Keratinocyte (primary cell): ENCODE measurements around the gene EXOC6B. TPM values are rescaled to one million over a fixed set of nuclear protein-coding genes. Genes with fewer than 3 reads are reported as not detected.
A peak's percentile ranks its signal among the peaks of the same experiment; 100 is the strongest.

Experiments used
- DNase-seq: peaks from one replicate; pipeline ENCODE4 v3.0.0-alpha.2; 2011; ENCODE audit warnings: low read depth, missing footprints, low spot score
- FAIRE-seq: peaks from 2 replicates; lab custom pipeline; 2011; peaks lifted over from hg19 to GRCh38; lab: Jason Lieb, UNC
- H2AFZ ChIP-seq: 2 replicates; pipeline ENCODE4 v1.6.0; 2012; ENCODE audit warnings: low read length, control low read depth, inconsistent platforms; ENCODE audit not compliant: control insufficient read depth
- H3K27ac ChIP-seq: 2 replicates; pipeline ENCODE4 v1.5.1; 2011; ENCODE audit warnings: low read length; ENCODE audit not compliant: control insufficient read depth, insufficient read depth
- H3K27me3 ChIP-seq: 3 replicates; pipeline ENCODE4 v1.6.0; 2011; ENCODE audit warnings: low read length; ENCODE audit not compliant: control insufficient read depth, insufficient read depth; ENCODE audit errors: extremely low read depth
- H3K36me3 ChIP-seq, 2 experiments: 2 replicates in 1 of 2; 3 replicates in 1 of 2; pipeline ENCODE4 v1.5.1; 2011; ENCODE audit warnings: low read length in 2 of 2, mild to moderate bottlenecking in 1 of 2; ENCODE audit not compliant: control insufficient read depth in 2 of 2, insufficient read depth in 2 of 2; ENCODE audit errors: extremely low read depth in 1 of 2
- H3K4me1 ChIP-seq: 3 replicates; pipeline ENCODE4 v1.5.1; 2011; ENCODE audit warnings: low read length; ENCODE audit not compliant: control insufficient read depth, insufficient read depth; ENCODE audit errors: extremely low read depth
- H3K4me2 ChIP-seq: 3 replicates; pipeline ENCODE4 v1.6.0; 2011; ENCODE audit warnings: low read depth, low read length; ENCODE audit not compliant: control insufficient read depth, insufficient read depth; ENCODE audit errors: extremely low read depth
- H3K4me3 ChIP-seq, 3 experiments: fragments of 200-600 bp in 1 of 3; sonication (generic) in 1 of 3; 2 replicates in 2 of 3; 3 replicates in 1 of 3; pipeline ENCODE4 v1.5.1; 2011 to 2016; ENCODE audit warnings: low read length in 3 of 3, mild to moderate bottlenecking in 3 of 3, control low read depth in 2 of 3, inconsistent platforms in 1 of 3, low read depth in 1 of 3, mixed read lengths in 1 of 3, mixed run types in 1 of 3, moderate library complexity in 1 of 3; ENCODE audit not compliant: control insufficient read depth in 2 of 3, insufficient read depth in 2 of 3; ENCODE audit errors: extremely low read depth in 1 of 3
- H3K79me2 ChIP-seq: 2 replicates; pipeline ENCODE4 v1.6.0; 2012; ENCODE audit warnings: low read length; ENCODE audit not compliant: control insufficient read depth, insufficient read depth
- H3K9ac ChIP-seq: 3 replicates; pipeline ENCODE4 v1.6.0; 2011; ENCODE audit warnings: low read length; ENCODE audit not compliant: control insufficient read depth, insufficient read depth; ENCODE audit errors: extremely low read depth
- H3K9me1 ChIP-seq: 3 replicates; pipeline ENCODE4 v1.6.0; 2011; ENCODE audit warnings: low read length; ENCODE audit not compliant: control insufficient read depth, insufficient read depth; ENCODE audit errors: extremely low read depth
- H3K9me3 ChIP-seq: 2 replicates; pipeline ENCODE4 v1.5.1; 2012; ENCODE audit warnings: low read depth, low read length; ENCODE audit not compliant: control insufficient read depth
- H4K20me1 ChIP-seq: 3 replicates; pipeline ENCODE4 v1.6.0; 2011; ENCODE audit warnings: low read length; ENCODE audit not compliant: control insufficient read depth, insufficient read depth; ENCODE audit errors: extremely low read depth
- CTCF ChIP-seq, 3 experiments: IDR thresholded peaks in 1 of 3; conservative IDR thresholded peaks in 1 of 3; optimal IDR thresholded peaks in 1 of 3; 2 replicates in 2 of 3; 3 replicates in 1 of 3; pipeline versions ENCODE3 to v1.5.1; 2011; ENCODE audit warnings: low read length in 3 of 3, mild to moderate bottlenecking in 3 of 3, moderate library complexity in 2 of 3, control low read depth in 1 of 3, inconsistent platforms in 1 of 3; ENCODE audit not compliant: insufficient read depth in 2 of 3; ENCODE audit errors: extremely low read depth in 1 of 3
- EZH2 ChIP-seq: IDR thresholded peaks from one replicate; pipeline ENCODE4 v1.6.1; 2012; ENCODE audit warnings: inconsistent platforms, mild to moderate bottlenecking, low read length, moderate library complexity
- dilution Hi-C: fragments of 300-500 bp; cut with MboI; formaldehyde crosslinking; loops from one replicate; pipeline ENCODE4 v1.7.0; 2020; ENCODE audit warnings: low sequenced_read_pairs; ENCODE audit not compliant: extremely low pct_ligation_motif_present
- polyA plus RNA-seq, 5 experiments: library from polyadenylated mRNA; depleted of rRNA in 3 of 5; stranded (reverse) in 3 of 5; stranded (forward) in 1 of 5; unstranded in 1 of 5; fragments of >200 nt; gene quantifications; 1 replicate in 1 of 5; 2 replicates in 3 of 5; 3 replicates in 1 of 5; pipeline versions ENCODE4 v1.2.1 to v1.2.3, GENCODE V29; 2011 to 2012; ENCODE audit warnings: missing spikeins in 2 of 5, low read depth in 1 of 5, low replicate concordance in 1 of 5

The EXOC6B gene
- polyA plus RNA-seq, 1 donor (not counting 4 experiments of a cell fraction or from before 2014, with no cell fraction given), result 37.3 TPM

GRCh38 chr2:72813841-72814240 is 12.0 kb downstream of the EXOC6B start:
- dilution Hi-C loops, result no loop called here
- Histone ChIP-seq H3K27me3 (no peaks in the 10 kb centered on the region), H3K4me2 (peak overlapping the region; percentile 35), H3K36me3 (peaks cover 0 to 5% of the 10 kb centered on the region in 2 experiments), H3K9ac (no peak overlapping the region), H2AFZ (no peak overlapping the region), H3K27ac (no peak overlapping the region), H3K79me2 (peaks cover 85% of the 10 kb centered on the region), H3K9me3 (no peaks in the 10 kb centered on the region), H3K4me3 (no peak overlapping the region), H4K20me1 (no peaks in the 10 kb centered on the region), H3K9me1 (no peaks in the 10 kb centered on the region), H3K4me1 (peaks cover 12% of the 10 kb centered on the region)
- no peak for DNase-seq
- TF ChIP-seq CTCF (optimal IDR thresholded peaks at IDR 0.05 in 1 of 3, IDR thresholded peaks at IDR 0.05 in 1 of 3, conservative IDR thresholded peaks at IDR 0.05 in 1 of 3; ENCODE audit: extremely low read depth in 1 of 3, insufficient read depth in 2 of 3, low read length in 3 of 3) (no peak), EZH2 (no peak)
- FAIRE-seq, result peak; percentile 83

- DNase-seq (no peak), FAIRE-seq (no peak)
- Histone ChIP-seq H3K4me3 (no peak overlapping the region), H2AFZ (no peak overlapping the region), H3K27ac (no peak overlapping the region), H4K20me1 (no peaks in the 10 kb centered on the region), H3K4me2 (no peak overlapping the region), H3K9me1 (no peaks in the 10 kb centered on the region), H3K4me1 (peaks cover 10% of the 10 kb centered on the region), H3K9ac (no peak overlapping the region), H3K27me3 (no peaks in the 10 kb centered on the region), H3K36me3 (peaks cover 3 to 8% of the 10 kb centered on the region in 2 experiments), H3K79me2 (peaks cover 73% of the 10 kb centered on the region), H3K9me3 (peaks cover 2% of the 10 kb centered on the region)
- no peak for TF ChIP-seq CTCF (optimal IDR thresholded peaks at IDR 0.05 in 1 of 3, IDR thresholded peaks at IDR 0.05 in 1 of 3, conservative IDR thresholded peaks at IDR 0.05 in 1 of 3; ENCODE audit: extremely low read depth in 1 of 3, insufficient read depth in 2 of 3, low read length in 3 of 3)
- dilution Hi-C loops, result no loop called here
These were observed 15.7 kb downstream of the EXOC6B start for GRCh38 chr2:72810165-72810564.
